Natural killer cell (primary cell): Measurements from ENCODE around the gene DIP2C. TPM values are rescaled to one million over a fixed set of nuclear protein-coding genes. Genes with fewer than 3 reads are reported as not detected.

Source experiments
- ATAC-seq, 3 donors: fragments of 150-1000 bp in 2 of 3; fragments of 200-7000 bp in 1 of 3; cut with Tn5 transposase; 1 replicate in 1 of 3; 2 replicates in 2 of 3; pipeline ENCODE4 v1.10.0; 2021; ENCODE audit warnings: mild to moderate bottlenecking in 2 of 3, moderate library complexity in 2 of 3
- DNase-seq, 2 donors: peaks; one replicate each; pipeline versions ENCODE4 v3.0.0 to v3.0.0-alpha.2; 2013 to 2021; ENCODE audit warnings: mixed read lengths in 1 of 2
- H3K27ac ChIP-seq: one replicate; pipeline ENCODE4 v1.5.1; 2013; ENCODE audit warnings: mild to moderate bottlenecking, low read length
- H3K27me3 ChIP-seq: one replicate; pipeline ENCODE4 v1.6.1; 2013; ENCODE audit warnings: low read length; ENCODE audit not compliant: control insufficient read depth, insufficient read depth
- H3K36me3 ChIP-seq: one replicate; pipeline ENCODE4 v1.6.1; 2013; ENCODE audit warnings: low read length; ENCODE audit not compliant: control insufficient read depth, insufficient read depth
- H3K4me1 ChIP-seq: one replicate; pipeline ENCODE4 v1.6.1; 2013; ENCODE audit warnings: low read length; ENCODE audit not compliant: control insufficient read depth, insufficient read depth
- H3K4me3 ChIP-seq: one replicate; pipeline ENCODE4 v1.5.1; 2013; ENCODE audit warnings: low read length
- H3K9me3 ChIP-seq: one replicate; pipeline ENCODE4 v1.6.1; 2013; ENCODE audit warnings: low read length; ENCODE audit not compliant: control insufficient read depth, insufficient read depth
- H3K27ac Mint-ChIP-seq, 2 donors: one replicate each; pipeline ENCODE4 v1.8.0; 2022; ENCODE audit warnings: mild to moderate bottlenecking in 2 of 2, mixed read lengths in 2 of 2, moderate library complexity in 1 of 2
- H3K27me3 Mint-ChIP-seq, 2 donors: one replicate each; pipeline ENCODE4 v1.8.0; 2022; ENCODE audit warnings: low read depth in 2 of 2, mixed read lengths in 2 of 2
- H3K36me3 Mint-ChIP-seq: one replicate; pipeline ENCODE4 v1.8.0; 2022; ENCODE audit warnings: mixed read lengths
- H3K4me1 Mint-ChIP-seq, 2 donors: one replicate each; pipeline ENCODE4 v1.8.0; 2022; ENCODE audit warnings: mixed read lengths in 2 of 2
- H3K4me3 Mint-ChIP-seq: one replicate; pipeline ENCODE4 v1.8.0; 2022; ENCODE audit warnings: mild to moderate bottlenecking, moderate library complexity, mixed read lengths
- H3K9me3 Mint-ChIP-seq, 2 donors: one replicate each; pipeline ENCODE4 v1.8.0; 2022; ENCODE audit warnings: mixed read lengths in 2 of 2
- WGBS: methylation state at CpG from one replicate; pipeline ENCODE4 v1.1.7; 2013; ENCODE audit warnings: missing lambda C conversion rate; ENCODE audit not compliant: insufficient coverage; 5-methylcytosine and 5-hydroxymethylcytosine counted together
- intact Hi-C: fragments of 100-400 bp; cut with micrococcal nuclease; formaldehyde crosslinking; loops from one replicate; pipeline ENCODE4 v1.14.2; 2022
- total RNA-seq, 4 donors: library from RNA; stranded (reverse); fragments of 120-200 nt in 1 of 4; gene quantifications; one replicate each; pipeline versions ENCODE4 v1.2.3 to v1.2.4, GENCODE V29; 2013 to 2022
- TF ChIP-seq, protein P1 (sequence below): fragments of 200-600 bp; IDR thresholded peaks from one replicate; pipeline ENCODE4 v1.8.0; 2022; ENCODE audit warnings: antibody characterized with exemption

Gene DIP2C
- total RNA-seq, 3 donors from 2014 or later (not counting 1 experiment from before 2014, with no cell fraction given): 1.5 to 5.8 (median 3.8) TPM

DNA sequence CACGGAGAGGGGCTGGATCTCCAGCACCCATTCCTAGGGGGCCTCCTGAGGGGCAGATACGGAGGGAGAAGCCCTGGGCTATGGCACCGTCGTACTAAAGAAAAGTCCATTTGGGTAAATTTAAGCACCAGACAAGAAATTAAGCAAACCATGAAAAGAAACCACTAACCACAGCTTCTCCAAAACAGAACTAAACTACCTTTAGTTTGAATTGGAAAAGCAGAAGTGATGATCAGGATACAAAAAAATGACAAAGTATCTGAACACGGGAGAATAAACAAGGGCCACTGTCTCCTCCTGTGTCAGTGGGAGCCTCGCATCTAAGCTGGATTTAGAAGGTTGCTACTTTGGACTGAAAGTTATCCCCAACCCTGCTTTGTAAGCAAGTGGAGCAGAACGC is 69.1 kb downstream of the DIP2C start:
- DNase-seq: no peak
- Histone ChIP-seq H3K9me3 (no peaks in the 10 kb centered on the region), H3K4me1 (peaks cover 9% of the 10 kb centered on the region), H3K27me3 (peaks cover 2% of the 10 kb centered on the region), H3K36me3 (no peaks in the 10 kb centered on the region), H3K27ac (no peak overlapping the region), H3K4me3 (no peak overlapping the region)
- peaks cover 16 to 45% of the 10 kb centered on the region in 2 donors for H3K27me3 Mint-ChIP-seq
- no peak overlapping the region for H3K4me3 Mint-ChIP-seq
- H3K4me1 Mint-ChIP-seq: no peaks in the 10 kb centered on the region
- H3K27ac Mint-ChIP-seq: no peak overlapping the region
- no peaks in the 10 kb centered on the region for H3K9me3 Mint-ChIP-seq
- WGBS: 7% methylated on average over 7 of the region's 7 CpGs
- no peaks in the 10 kb centered on the region for H3K36me3 Mint-ChIP-seq
- no peak for ATAC-seq
- TF ChIP-seq, protein P1, sequence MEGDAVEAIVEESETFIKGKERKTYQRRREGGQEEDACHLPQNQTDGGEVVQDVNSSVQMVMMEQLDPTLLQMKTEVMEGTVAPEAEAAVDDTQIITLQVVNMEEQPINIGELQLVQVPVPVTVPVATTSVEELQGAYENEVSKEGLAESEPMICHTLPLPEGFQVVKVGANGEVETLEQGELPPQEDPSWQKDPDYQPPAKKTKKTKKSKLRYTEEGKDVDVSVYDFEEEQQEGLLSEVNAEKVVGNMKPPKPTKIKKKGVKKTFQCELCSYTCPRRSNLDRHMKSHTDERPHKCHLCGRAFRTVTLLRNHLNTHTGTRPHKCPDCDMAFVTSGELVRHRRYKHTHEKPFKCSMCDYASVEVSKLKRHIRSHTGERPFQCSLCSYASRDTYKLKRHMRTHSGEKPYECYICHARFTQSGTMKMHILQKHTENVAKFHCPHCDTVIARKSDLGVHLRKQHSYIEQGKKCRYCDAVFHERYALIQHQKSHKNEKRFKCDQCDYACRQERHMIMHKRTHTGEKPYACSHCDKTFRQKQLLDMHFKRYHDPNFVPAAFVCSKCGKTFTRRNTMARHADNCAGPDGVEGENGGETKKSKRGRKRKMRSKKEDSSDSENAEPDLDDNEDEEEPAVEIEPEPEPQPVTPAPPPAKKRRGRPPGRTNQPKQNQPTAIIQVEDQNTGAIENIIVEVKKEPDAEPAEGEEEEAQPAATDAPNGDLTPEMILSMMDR: no peak
- intact Hi-C loops: no loop called here

GRCh38 chr10:619710-620109 is 69.8 kb downstream of the DIP2C start:
- H3K9me3 Mint-ChIP-seq: no peaks in the 10 kb centered on the region
- WGBS: 69% methylated on average over 12 of the region's 12 CpGs
- ATAC-seq (no peak), DNase-seq (no peak)
- TF ChIP-seq, protein P1: no peak
- H3K4me3 ChIP-seq: no peak overlapping the region
- peaks cover 16 to 45% of the 10 kb centered on the region in 2 donors for H3K27me3 Mint-ChIP-seq
- peaks cover 2% of the 10 kb centered on the region for H3K27me3 ChIP-seq
- no peak overlapping the region for H3K27ac ChIP-seq
- no peaks in the 10 kb centered on the region for H3K4me1 Mint-ChIP-seq
- no peak overlapping the region for H3K4me3 Mint-ChIP-seq
- H3K27ac Mint-ChIP-seq: no peak overlapping the region
- no peaks in the 10 kb centered on the region for H3K36me3 Mint-ChIP-seq
- no peaks in the 10 kb centered on the region for H3K9me3 ChIP-seq
- no peaks in the 10 kb centered on the region for H3K36me3 ChIP-seq
- H3K4me1 ChIP-seq: peaks cover 9% of the 10 kb centered on the region
- intact Hi-C loops: no loop called here

DNA sequence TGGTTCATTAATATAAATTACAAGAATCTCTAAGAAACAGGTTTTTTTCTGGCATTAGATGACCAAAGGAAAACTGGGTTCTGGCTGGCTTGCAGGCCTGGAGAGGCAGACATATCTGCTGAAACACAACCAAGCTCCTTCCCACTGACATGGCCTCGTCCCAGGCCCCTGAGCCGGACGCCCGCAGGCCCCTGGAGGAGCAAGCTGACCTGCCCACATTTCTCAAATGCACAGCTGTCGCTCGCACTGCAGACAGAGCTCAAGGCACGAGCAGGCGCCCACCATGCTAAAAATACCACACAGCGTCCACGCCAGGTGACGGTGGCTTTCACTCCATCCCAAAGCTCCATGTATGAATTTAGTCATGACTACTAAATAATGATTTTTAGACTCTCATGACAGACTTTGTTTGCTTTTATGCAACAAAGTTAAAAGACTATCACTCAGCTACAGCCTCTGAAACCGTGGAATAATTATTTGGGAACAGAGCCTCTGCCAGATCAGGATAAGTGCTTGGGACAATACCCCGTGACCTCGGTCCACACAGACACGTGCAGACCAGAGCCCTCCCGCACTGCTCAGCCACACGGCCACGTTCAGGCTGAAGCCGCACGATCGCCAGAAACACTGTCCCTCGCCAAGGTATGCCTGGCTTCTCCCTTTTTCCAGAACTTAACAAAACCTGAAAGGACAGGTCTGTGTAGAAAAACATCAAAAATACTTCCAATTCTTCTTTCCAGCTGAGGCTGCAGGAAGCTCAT is 71.1 kb downstream of the DIP2C start:
- H3K36me3 Mint-ChIP-seq: no peaks in the 10 kb centered on the region
- Histone ChIP-seq H3K4me1 (peaks cover 9% of the 10 kb centered on the region), H3K36me3 (no peaks in the 10 kb centered on the region), H3K27ac (no peak overlapping the region), H3K4me3 (no peak overlapping the region), H3K9me3 (no peaks in the 10 kb centered on the region), H3K27me3 (peaks cover 2% of the 10 kb centered on the region)
- H3K4me1 Mint-ChIP-seq: no peaks in the 10 kb centered on the region
- DNase-seq: no peak
- WGBS: 88% methylated on average over 22 of the region's 22 CpGs
- intact Hi-C loops: no loop called here
- ATAC-seq: no peak
- H3K27me3 Mint-ChIP-seq: peaks cover 13 to 45% of the 10 kb centered on the region in 2 donors
- H3K27ac Mint-ChIP-seq: no peak overlapping the region
- TF ChIP-seq, protein P1: no peak
- H3K4me3 Mint-ChIP-seq: no peak overlapping the region
- H3K9me3 Mint-ChIP-seq: no peaks in the 10 kb centered on the region

GRCh38 chr10:617471-617870 is 72.0 kb downstream of the DIP2C start:
- intact Hi-C loops: no loop called here
- Histone ChIP-seq H3K27me3 (peaks cover 2% of the 10 kb centered on the region), H3K36me3 (no peaks in the 10 kb centered on the region), H3K9me3 (no peaks in the 10 kb centered on the region), H3K27ac (no peak overlapping the region), H3K4me1 (peaks cover 9% of the 10 kb centered on the region), H3K4me3 (no peak overlapping the region)
- no peaks in the 10 kb centered on the region for H3K36me3 Mint-ChIP-seq
- H3K4me3 Mint-ChIP-seq: no peak overlapping the region
- H3K4me1 Mint-ChIP-seq: no peaks in the 10 kb centered on the region
- no peaks in the 10 kb centered on the region for H3K9me3 Mint-ChIP-seq
- DNase-seq (no peak), ATAC-seq (no peak)
- 91% methylated on average over 10 of the region's 10 CpGs for WGBS
- peaks cover 7 to 39% of the 10 kb centered on the region in 2 donors for H3K27me3 Mint-ChIP-seq
- TF ChIP-seq, protein P1: no peak
- H3K27ac Mint-ChIP-seq: no peak overlapping the region
